NCI-H1417 (cell line): ENCODE measurements around the gene HS1BP3.

Experiments
- DNase-seq, 3 experiments: peaks; one replicate each; lab custom pipeline; 2025; lab: John Stamatoyannopoulos, UW

Gene HS1BP3

GRCh38 chr2:20663196-20664070 lies 12.5 kb upstream of the HS1BP3 start:
- DNase-seq: no peak

DNA sequence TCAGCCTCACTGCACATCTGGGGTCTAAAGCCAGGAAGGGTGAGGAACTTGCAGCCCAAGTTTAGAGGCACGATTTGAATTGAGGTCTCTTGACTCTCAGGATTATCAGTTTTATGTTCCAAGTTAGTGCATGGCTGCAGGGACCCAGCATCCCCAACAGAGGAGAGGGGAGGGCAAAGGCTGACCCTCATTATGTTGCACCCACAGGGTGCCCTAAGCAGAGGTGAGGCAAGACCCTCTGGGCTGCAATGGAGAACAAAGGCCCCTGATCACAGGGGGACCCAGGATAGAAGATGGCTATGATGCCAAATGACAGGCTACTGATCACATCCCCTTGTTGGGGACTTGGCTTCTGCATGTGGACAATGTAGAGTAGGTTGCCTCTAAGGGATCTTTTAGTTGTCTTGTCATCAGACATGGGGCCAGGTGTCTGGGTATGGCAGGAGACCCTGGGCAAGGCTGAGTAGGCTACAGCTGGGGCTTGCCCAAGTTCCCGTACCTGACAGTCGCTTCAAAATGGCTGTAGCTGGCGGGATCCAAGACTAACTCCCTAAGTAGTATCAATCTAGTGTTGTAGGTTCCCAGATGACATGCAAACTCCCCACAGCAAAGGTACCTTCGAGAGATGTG lies 11.5 kb upstream of the HS1BP3 start:
- no peak for DNase-seq

GRCh38 chr2:20661421-20662307 lies 10.8 kb upstream of the HS1BP3 start:
- peak; percentile 68 to 85 (median 77) for DNase-seq

GRCh38 chr2:20660506-20661420 lies 9.9 kb upstream of the HS1BP3 start:
- DNase-seq: no peak

DNA sequence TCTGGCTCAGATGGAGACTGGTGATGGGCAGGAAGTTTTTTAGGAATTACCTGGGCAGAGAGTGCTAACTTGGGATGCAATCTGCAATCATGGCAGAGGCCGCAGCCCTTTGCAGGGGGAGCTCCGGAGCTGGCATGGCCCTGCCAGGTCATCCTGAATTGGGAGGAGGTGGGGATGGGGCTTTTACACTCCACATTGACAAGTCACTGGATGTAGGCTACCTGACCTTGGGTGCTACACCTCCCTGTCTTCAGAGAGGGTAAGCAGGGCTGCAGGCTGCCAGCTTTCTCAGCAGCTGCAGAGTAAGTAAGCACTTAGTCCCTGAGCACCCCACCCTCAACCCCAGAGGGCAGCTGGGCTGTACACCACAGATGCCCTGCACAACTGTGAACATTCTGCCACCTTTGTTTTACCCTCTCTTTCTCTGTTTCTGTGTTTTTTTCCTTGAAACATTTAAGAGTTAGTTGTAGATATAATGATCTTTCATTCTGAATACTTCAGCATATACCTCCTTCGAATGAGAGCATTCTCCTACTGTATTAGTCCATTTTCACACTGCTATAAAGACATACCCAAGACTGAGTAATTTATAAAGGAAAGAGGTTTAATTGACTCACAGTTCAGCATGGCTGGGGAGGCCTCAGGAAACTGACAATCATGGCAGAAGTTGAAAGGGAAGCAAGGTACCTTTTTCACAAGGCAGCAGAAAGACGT lies 6.8 kb upstream of the HS1BP3 start:
- DNase-seq: no peak

DNA sequence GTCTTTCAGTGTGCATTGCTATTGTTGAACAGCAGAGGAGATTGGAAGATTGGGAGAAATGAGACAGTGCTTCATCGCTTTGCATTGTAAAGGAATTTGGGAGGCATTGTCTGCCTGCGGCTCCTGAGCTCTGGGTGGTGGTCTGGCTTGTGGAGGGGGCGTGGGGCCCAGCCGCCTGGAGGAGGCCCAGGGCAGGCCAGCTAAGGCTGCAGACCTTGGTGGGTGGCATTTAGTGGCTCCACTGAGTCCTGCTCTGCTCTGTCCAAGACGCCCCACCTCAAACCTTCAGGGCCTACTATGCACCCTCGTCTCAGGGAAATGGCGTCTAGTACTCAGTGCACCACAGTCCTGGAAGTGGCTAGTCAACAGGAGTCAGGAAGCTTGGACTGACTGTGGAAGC lies 5.7 kb upstream of the HS1BP3 start:
- DNase-seq: no peak

GRCh38 chr2:20654535-20654813 lies 3.6 kb upstream of the HS1BP3 start:
- DNase-seq: no peak

DNA sequence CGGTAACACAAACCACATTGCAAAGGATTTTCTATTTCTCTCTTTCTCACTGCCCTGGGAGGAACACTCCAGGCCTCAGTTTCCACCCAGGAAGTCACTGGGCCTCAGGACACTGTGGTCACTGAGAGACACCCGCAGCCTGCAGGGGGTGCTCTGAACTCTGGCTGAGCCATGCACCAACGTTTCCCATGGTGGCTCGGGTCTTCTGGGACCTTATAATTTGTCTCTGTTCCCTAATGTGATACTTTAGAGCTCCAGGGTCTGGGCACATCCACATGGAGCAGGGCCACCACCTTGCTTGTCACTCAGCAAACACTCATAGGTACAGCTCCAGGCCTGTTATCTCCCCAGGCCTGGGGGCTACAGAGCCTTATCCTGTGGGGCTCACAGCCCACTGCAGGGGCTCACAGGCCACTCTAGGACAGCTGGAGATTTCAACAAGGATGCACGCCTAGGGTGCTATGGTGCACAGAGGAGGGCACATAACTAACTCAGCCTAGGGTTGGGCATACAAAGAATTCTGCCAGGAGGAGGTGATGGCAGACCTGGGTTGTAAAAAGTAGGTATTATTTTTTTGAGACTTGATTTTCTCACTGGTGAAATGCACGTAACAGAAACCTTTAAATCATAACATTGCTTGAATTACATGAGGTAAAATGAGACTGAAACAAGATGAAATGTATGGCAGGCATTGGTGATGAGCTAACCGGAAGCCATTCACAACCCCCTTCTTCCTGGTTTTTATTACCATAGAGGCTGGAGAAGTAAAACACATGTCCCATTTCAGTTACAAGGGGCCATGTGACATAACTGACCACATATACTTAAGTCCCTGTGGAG lies 3.0 kb upstream of the HS1BP3 start:
- DNase-seq: no peak

GRCh38 chr2:20652673-20653575 lies 2.0 kb upstream of the HS1BP3 start:
- no peak for DNase-seq

- DNase-seq: no peak
These were observed 1.2 kb upstream of the HS1BP3 start for GRCh38 chr2:20652141-20652540.

GRCh38 chr2:20651731-20652099 lies 817 bp upstream of the HS1BP3 start:
- DNase-seq: no peak

DNA sequence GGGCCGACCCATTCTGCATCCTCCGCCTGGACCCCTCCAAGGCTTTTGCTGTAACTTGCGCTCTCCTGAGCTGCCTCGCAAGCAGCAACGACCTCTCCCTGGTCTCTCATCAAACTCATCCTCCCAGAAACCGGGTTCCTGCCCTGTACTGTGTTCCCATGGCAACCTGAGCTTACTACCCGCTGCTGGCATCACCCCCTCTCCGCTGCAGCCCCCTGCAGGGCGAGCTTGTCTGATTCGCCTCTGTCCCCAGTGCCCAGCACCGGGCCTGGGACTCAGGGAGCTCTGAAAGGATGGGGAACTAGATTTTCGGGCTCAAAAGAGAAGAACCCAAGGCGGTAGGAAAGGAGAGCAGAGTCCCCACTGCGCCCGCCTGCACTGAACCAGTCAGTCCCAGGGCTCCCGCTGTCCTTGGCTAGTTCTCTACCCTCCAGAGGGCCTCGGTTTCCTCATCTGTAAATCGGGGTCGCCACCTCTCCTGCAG lies 463 bp downstream of the HS1BP3 start:
- peak; percentile 36 to 82 (median 78) for DNase-seq

- DNase-seq: no peak
These were observed 922 bp downstream of the HS1BP3 start for GRCh38 chr2:20649976-20650375.

GRCh38 chr2:20649576-20649975 lies 1.3 kb downstream of the HS1BP3 start:
- DNase-seq: no peak

DNA sequence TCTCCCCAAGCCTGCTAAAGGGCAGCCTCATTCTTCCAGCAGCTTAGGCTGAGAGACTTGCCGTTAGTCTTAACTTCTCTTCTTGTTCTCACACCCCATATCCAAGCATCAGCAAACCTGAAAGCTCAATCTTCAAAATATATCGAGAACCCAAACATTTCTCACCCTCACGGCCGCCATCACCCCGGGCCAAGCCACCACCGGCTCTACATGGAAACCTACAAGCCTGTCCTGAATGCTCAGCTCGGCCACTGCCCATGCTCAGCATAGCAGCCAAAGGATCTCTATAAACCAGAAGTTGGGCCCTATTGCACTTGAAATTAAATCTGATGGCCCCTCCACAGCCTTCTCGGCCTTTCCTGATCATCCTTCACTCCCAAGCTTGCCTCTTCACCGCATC lies 2.1 kb downstream of the HS1BP3 start:
- DNase-seq: no peak

- no peak for DNase-seq
These were observed 2.7 kb downstream of the HS1BP3 start for GRCh38 chr2:20648206-20648605.

GRCh38 chr2:20647738-20648137 lies 3.2 kb downstream of the HS1BP3 start:
- DNase-seq: no peak

GRCh38 chr2:20647211-20647610 lies 3.7 kb downstream of the HS1BP3 start:
- DNase-seq: no peak

GRCh38 chr2:20646446-20646845 lies 4.5 kb downstream of the HS1BP3 start:
- DNase-seq: no peak
